Endodermal cell (in vitro differentiated cells): ENCODE data around the gene CDRT4. TPM values are rescaled to one million over a fixed set of nuclear protein-coding genes. Genes with fewer than 3 reads are reported as not detected.
"Not testable (repeated sequence)": the region's sequence is repeated elsewhere in the genome, so short reads cannot be mapped to it uniquely, and the experiment has no call there.

Experiments
- DNase-seq: peaks from one replicate; pipeline ENCODE4 v3.0.0-alpha.2; 2017
- H3K27ac ChIP-seq: 2 replicates; pipeline ENCODE4 v1.5.1; 2013; ENCODE audit warnings: mild to moderate bottlenecking, low read depth, low read length, moderate library complexity
- H3K27me3 ChIP-seq: 2 replicates; pipeline ENCODE4 v1.6.1; 2013; ENCODE audit warnings: mild to moderate bottlenecking, low read length, moderate library complexity; ENCODE audit not compliant: insufficient read depth, control insufficient read depth, poor library complexity, severe bottlenecking
- H3K36me3 ChIP-seq: 2 replicates; pipeline ENCODE4 v1.7.0; 2013; ENCODE audit warnings: mild to moderate bottlenecking, low read length, moderate library complexity; ENCODE audit not compliant: control insufficient read depth, insufficient read depth
- H3K4me1 ChIP-seq: one replicate; pipeline ENCODE4 v1.7.0; 2013; ENCODE audit warnings: low read length; ENCODE audit not compliant: control insufficient read depth, insufficient read depth
- H3K4me3 ChIP-seq: 2 replicates; pipeline ENCODE4 v1.5.1; 2013; ENCODE audit warnings: mild to moderate bottlenecking, low read length, moderate library complexity
- H3K9ac ChIP-seq: 2 replicates; pipeline ENCODE4 v1.6.1; 2013; ENCODE audit warnings: mild to moderate bottlenecking, low read length, moderate library complexity; ENCODE audit not compliant: poor library complexity, severe bottlenecking; ENCODE audit errors: extremely low read depth
- H3K9me3 ChIP-seq: 2 replicates; pipeline ENCODE4 v1.6.1; 2013; ENCODE audit warnings: mild to moderate bottlenecking, low read length, moderate library complexity; ENCODE audit not compliant: control insufficient read depth
- H3K27ac Mint-ChIP-seq: 2 replicates; pipeline ENCODE4 v1.8.0; 2020; ENCODE audit warnings: mixed read lengths
- H3K27me3 Mint-ChIP-seq: 2 replicates; pipeline ENCODE4 v1.8.0; 2021; ENCODE audit warnings: mild to moderate bottlenecking, mixed read lengths; ENCODE audit not compliant: insufficient read depth
- H3K36me3 Mint-ChIP-seq: 2 replicates; pipeline ENCODE4 v1.8.0; 2020; ENCODE audit warnings: low read depth, mixed read lengths
- H3K4me1 Mint-ChIP-seq: 2 replicates; pipeline ENCODE4 v1.8.0; 2020; ENCODE audit warnings: mixed read lengths
- H3K4me3 Mint-ChIP-seq: 2 replicates; pipeline ENCODE4 v1.8.0; 2020; ENCODE audit warnings: mild to moderate bottlenecking, moderate library complexity, mixed read lengths
- H3K9me3 Mint-ChIP-seq: 2 replicates; pipeline ENCODE4 v1.8.0; 2020; ENCODE audit warnings: mild to moderate bottlenecking, mixed read lengths
- CTCF ChIP-seq: fragments of 200-600 bp; sonication (generic); conservative IDR thresholded peaks from 2 replicates; pipeline ENCODE4 v1.5.0; 2021; ENCODE audit warnings: antibody characterized with exemption, mild to moderate bottlenecking
- WGBS, 2 experiments: methylation state at CpG; one replicate each; pipeline versions ENCODE4 v1.1.5 to v1.1.7; 2013; ENCODE audit warnings: missing lambda C conversion rate in 2 of 2, mixed read lengths in 1 of 2; ENCODE audit not compliant: insufficient coverage in 1 of 2, insufficient read length in 1 of 2; 5-methylcytosine and 5-hydroxymethylcytosine counted together
- total RNA-seq, 2 donors: library from RNA; stranded (reverse); fragmentation: NEBNext Ultra II Directional in 1 of 2; extraction: Animal tissue kit (Norgen Biotek cat#: 25700) in 1 of 2; gene quantifications; 2 replicates in 1 of 2; 3 replicates in 1 of 2; pipeline ENCODE4 v1.2.1, GENCODE V29; 2021

Gene CDRT4
- total RNA-seq, 2 donors from 2014 or later: 16.4 to 39.7 TPM

- Mint-ChIP-seq H3K4me3 (no peak overlapping the region), H3K36me3 (peaks cover 76% of the 10 kb centered on the region), H3K27ac (no peak overlapping the region), H3K9me3 (peaks cover 2% of the 10 kb centered on the region), H3K4me1 (peaks cover 22% of the 10 kb centered on the region), H3K27me3 (no peaks in the 10 kb centered on the region)
- no peaks in the 10 kb centered on the region for H3K27me3 ChIP-seq
- H3K4me1 ChIP-seq: no peaks in the 10 kb centered on the region
- H3K36me3 ChIP-seq: peaks cover 85% of the 10 kb centered on the region
- DNase-seq: no peak
- H3K4me3 ChIP-seq: no peak overlapping the region
- no peak for TF ChIP-seq CTCF
- WGBS, 2 experiments: 83 to 93% methylated on average over 1 to 3 of the region's 3 CpGs
- no peak overlapping the region for H3K27ac ChIP-seq
- no peak overlapping the region for H3K9ac ChIP-seq
- peaks cover 6% of the 10 kb centered on the region for H3K9me3 ChIP-seq
These were observed 27.1 kb downstream of the CDRT4 start for GRCh38 chr17:15440347-15440746.

GRCh38 chr17:15439205-15439985 is 28.0 kb downstream of the CDRT4 start:
- not testable (repeated sequence) for H3K27me3 ChIP-seq, H3K27ac ChIP-seq, H3K27me3 Mint-ChIP-seq, H3K9ac ChIP-seq, H3K4me3 Mint-ChIP-seq, H3K27ac Mint-ChIP-seq, H3K9me3 ChIP-seq, H3K4me3 ChIP-seq, DNase-seq, H3K4me1 ChIP-seq, H3K9me3 Mint-ChIP-seq
- H3K36me3 ChIP-seq: peaks cover 86% of the 10 kb centered on the region
- H3K4me1 Mint-ChIP-seq: peaks cover 18% of the 10 kb centered on the region
- 78 to 84% methylated on average over 5 to 7 of the region's 8 CpGs for WGBS, 2 experiments
- peaks cover 83% of the 10 kb centered on the region for H3K36me3 Mint-ChIP-seq

- no peak for TF ChIP-seq CTCF
- Mint-ChIP-seq H3K4me1 (peaks cover 23% of the 10 kb centered on the region), H3K9me3 (peaks cover 2% of the 10 kb centered on the region), H3K27me3 (no peaks in the 10 kb centered on the region), H3K27ac (no peak overlapping the region), H3K4me3 (no peak overlapping the region), H3K36me3 (peaks cover 81% of the 10 kb centered on the region)
- H3K36me3 ChIP-seq: peaks cover 86% of the 10 kb centered on the region
- no peaks in the 10 kb centered on the region for H3K27me3 ChIP-seq
- no peak overlapping the region for H3K27ac ChIP-seq
- peaks cover 6% of the 10 kb centered on the region for H3K4me1 ChIP-seq
- H3K9ac ChIP-seq: no peak overlapping the region
- DNase-seq: no peak
- no peak overlapping the region for H3K4me3 ChIP-seq
- H3K9me3 ChIP-seq: peaks cover 6% of the 10 kb centered on the region
- 93 to 94% methylated on average over 3 to 6 of the region's 6 CpGs for WGBS, 2 experiments
These were observed 28.8 kb downstream of the CDRT4 start for GRCh38 chr17:15438491-15439105.
